OCI-LY3 (cell line): ENCODE measurements around the gene ELOB.

ENCODE experiments used
- H2AFZ ChIP-seq: fragments of 200-600, 300-600 bp; shearing (Covaris generic); 2 replicates; pipeline ENCODE4 v1.6.0; 2014; ENCODE audit warnings: antibody characterized with exemption, low read depth, low read length
- H3K27ac ChIP-seq: fragments of 200-600, 300-600 bp; sonication (generic); 2 replicates; pipeline ENCODE4 v1.5.1; 2014; ENCODE audit warnings: mild to moderate bottlenecking, low read length, moderate library complexity, mixed read lengths
- H3K27me3 ChIP-seq: fragments of 200-600, 300-600 bp; sonication (generic); 2 replicates; pipeline ENCODE4 v1.6.1; 2014; ENCODE audit warnings: low read depth, low read length, mixed read lengths
- H3K36me3 ChIP-seq: fragments of 200-600, 300-600 bp; sonication (generic); replicated peaks from 2 replicates; pipeline ENCODE3; 2014; ENCODE audit warnings: low read depth, low read length, mixed read lengths
- H3K4me1 ChIP-seq: fragments of 300-600, 200-600 bp; sonication (generic); 2 replicates; pipeline ENCODE4 v1.6.1; 2014; ENCODE audit warnings: low read length, mixed read lengths
- H3K4me2 ChIP-seq: fragments of 200-600, 300-600 bp; sonication (generic); 2 replicates; pipeline ENCODE4 v1.6.1; 2014; ENCODE audit warnings: low read length, mixed read lengths
- H3K4me3 ChIP-seq: fragments of 300-600, 200-600 bp; sonication (generic); 2 replicates; pipeline ENCODE4 v1.5.1; 2014; ENCODE audit warnings: antibody characterized with exemption, mild to moderate bottlenecking, low read length, moderate library complexity
- H3K79me2 ChIP-seq: fragments of 300-600, 200-600 bp; shearing (Covaris generic); 2 replicates; pipeline ENCODE4 v1.6.1; 2014; ENCODE audit warnings: mild to moderate bottlenecking, low read length, mixed read lengths
- H3K9ac ChIP-seq: fragments of 300-600, 200-600 bp; shearing (Covaris generic); 2 replicates; pipeline ENCODE4 v1.6.0; 2014; ENCODE audit warnings: mild to moderate bottlenecking, low read length, moderate library complexity
- H3K9me3 ChIP-seq: fragments of 200-600, 300-600 bp; shearing (Covaris generic); 2 replicates; pipeline ENCODE4 v1.6.1; 2014; ENCODE audit warnings: low read length, mixed read lengths; ENCODE audit not compliant: insufficient read depth
- H4K20me1 ChIP-seq: fragments of 200-600, 300-600 bp; sonication (generic); 2 replicates; pipeline ENCODE4 v1.6.1; 2016; ENCODE audit warnings: low read length, mixed read lengths; ENCODE audit not compliant: insufficient read depth
- EZH2phosphoT487 ChIP-seq: fragments of 200-600 bp; shearing (Covaris generic); IDR thresholded peaks from 2 replicates; pipeline ENCODE4 v1.6.1; 2018; ENCODE audit warnings: antibody characterized with exemption, mixed run types, low read depth
- TF ChIP-seq, protein P1 (sequence below): fragments of 200-600, 300-600 bp; sonication (generic); IDR thresholded peaks from 2 replicates; pipeline ENCODE4 v1.5.1; 2014; ENCODE audit warnings: antibody characterized with exemption, low read length, low read depth

The ELOB gene

DNA sequence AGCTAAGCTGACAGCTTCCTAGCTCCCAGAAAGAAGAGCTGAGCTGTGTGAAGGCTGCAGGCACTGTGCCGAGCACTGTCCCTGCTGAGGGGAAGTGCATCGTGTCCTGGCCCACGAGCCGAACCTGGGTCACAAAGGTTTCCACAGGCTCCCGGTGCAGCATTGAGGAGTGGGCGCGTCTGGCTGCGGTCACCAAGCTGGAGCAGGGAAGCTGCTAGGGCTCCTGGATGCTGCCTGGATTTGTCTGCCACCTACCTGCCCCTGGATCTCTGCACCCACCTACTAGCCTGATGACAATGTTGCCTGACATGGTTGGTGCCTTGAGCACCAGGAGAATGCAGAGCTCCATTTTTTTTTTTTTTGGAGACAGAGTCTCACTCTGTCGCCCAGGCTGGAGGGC is 31.1 kb downstream of the ELOB start:
- Histone ChIP-seq H3K79me2 (peaks cover 12% of the 10 kb centered on the region), H3K4me1 (peaks cover 5% of the 10 kb centered on the region), H4K20me1 (no peaks in the 10 kb centered on the region), H3K27me3 (no peaks in the 10 kb centered on the region), H3K9me3 (no peaks in the 10 kb centered on the region), H3K4me3 (no peak overlapping the region), H3K27ac (no peak overlapping the region), H3K9ac (no peak overlapping the region), H3K36me3 (peaks cover 10% of the 10 kb centered on the region), H3K4me2 (no peak overlapping the region), H2AFZ (no peak overlapping the region)
- no peak for TF ChIP-seq EZH2phosphoT487
- TF ChIP-seq, protein P1, sequence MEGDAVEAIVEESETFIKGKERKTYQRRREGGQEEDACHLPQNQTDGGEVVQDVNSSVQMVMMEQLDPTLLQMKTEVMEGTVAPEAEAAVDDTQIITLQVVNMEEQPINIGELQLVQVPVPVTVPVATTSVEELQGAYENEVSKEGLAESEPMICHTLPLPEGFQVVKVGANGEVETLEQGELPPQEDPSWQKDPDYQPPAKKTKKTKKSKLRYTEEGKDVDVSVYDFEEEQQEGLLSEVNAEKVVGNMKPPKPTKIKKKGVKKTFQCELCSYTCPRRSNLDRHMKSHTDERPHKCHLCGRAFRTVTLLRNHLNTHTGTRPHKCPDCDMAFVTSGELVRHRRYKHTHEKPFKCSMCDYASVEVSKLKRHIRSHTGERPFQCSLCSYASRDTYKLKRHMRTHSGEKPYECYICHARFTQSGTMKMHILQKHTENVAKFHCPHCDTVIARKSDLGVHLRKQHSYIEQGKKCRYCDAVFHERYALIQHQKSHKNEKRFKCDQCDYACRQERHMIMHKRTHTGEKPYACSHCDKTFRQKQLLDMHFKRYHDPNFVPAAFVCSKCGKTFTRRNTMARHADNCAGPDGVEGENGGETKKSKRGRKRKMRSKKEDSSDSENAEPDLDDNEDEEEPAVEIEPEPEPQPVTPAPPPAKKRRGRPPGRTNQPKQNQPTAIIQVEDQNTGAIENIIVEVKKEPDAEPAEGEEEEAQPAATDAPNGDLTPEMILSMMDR, result no peak

DNA sequence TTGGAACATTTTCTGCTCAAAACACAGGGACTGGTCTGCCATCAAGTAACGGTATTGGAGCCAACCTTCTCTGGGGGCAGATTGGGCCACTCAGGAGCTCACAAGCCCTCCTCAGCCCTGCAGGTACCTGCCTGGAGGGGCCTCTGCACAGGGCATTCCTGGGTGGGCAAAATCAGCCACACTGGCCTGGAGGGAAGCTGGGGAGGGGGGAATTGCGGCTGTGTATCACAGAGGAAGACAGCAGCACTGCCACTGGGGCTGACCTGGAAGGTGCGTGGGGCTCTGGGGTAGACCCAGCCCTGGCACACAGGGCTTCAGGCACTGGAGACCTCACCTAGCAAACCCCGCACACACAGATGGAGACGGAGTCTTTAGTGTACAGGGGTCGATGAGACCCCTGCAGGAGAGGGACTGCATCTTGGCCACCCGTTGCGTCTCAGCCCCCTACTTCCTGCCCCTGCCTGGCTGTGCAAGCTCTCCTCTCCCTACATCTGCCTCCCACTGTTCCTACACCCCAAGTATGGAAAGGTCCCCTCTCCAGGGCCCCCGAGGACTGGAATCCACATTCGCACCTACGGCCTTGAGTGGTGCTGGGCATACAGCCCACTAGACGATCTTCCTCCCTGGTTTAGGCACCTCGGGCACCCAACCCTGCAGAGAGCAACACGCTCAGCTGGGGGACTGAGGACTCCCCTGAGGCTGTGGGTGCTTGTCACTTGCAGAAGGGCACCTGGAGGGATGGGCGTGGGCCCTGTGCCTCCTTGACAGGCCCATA is 31.8 kb downstream of the ELOB start:
- TF ChIP-seq, protein P1, result no peak
- no peak for TF ChIP-seq EZH2phosphoT487

DNA sequence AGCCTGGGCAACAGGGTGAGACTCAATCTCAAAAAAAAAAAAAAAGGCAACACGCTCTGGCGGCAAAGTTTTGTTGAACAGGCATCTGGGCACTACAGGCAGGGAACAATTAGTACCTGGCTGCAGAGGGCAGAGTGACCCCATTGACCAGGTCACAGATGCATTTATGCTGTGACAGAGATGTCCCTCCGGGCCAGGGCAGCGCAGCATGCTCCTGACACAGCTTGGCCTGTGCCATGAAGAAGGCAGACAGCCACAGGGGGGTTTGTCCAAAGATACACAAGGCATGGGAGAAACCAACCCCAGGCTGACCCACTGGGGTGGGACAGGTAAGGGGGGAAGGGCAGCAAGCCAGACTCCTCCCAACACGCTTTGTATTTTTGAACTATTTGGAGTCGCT is 32.4 kb downstream of the ELOB start:
- no peak overlapping the region for H3K4me3 ChIP-seq
- no peaks in the 10 kb centered on the region for H3K9me3 ChIP-seq
- no peaks in the 10 kb centered on the region for H3K4me1 ChIP-seq
- no peak overlapping the region for H2AFZ ChIP-seq
- no peaks in the 10 kb centered on the region for H4K20me1 ChIP-seq
- no peaks in the 10 kb centered on the region for H3K27me3 ChIP-seq
- no peak overlapping the region for H3K4me2 ChIP-seq
- no peak overlapping the region for H3K27ac ChIP-seq
- TF ChIP-seq, protein P1, result no peak
- TF ChIP-seq EZH2phosphoT487, result no peak
- no peaks in the 10 kb centered on the region; the same call in 1 of the 2 replicates for H3K79me2 ChIP-seq
- H3K9ac ChIP-seq, result no peak overlapping the region
- H3K36me3 ChIP-seq, result peaks cover 4% of the 10 kb centered on the region

More for the DNA sequence above, 31.8 kb downstream of the ELOB start:
- H3K36me3 ChIP-seq, result peaks cover 8% of the 10 kb centered on the region
- no peak overlapping the region for H3K9ac ChIP-seq
- H3K79me2 ChIP-seq, result peaks cover 6% of the 10 kb centered on the region
- no peaks in the 10 kb centered on the region for H3K27me3 ChIP-seq
- H2AFZ ChIP-seq, result no peak overlapping the region
- H3K9me3 ChIP-seq, result no peaks in the 10 kb centered on the region
- H3K4me3 ChIP-seq, result no peak overlapping the region
- no peaks in the 10 kb centered on the region for H3K4me1 ChIP-seq
- H3K4me2 ChIP-seq, result no peak overlapping the region
- H4K20me1 ChIP-seq, result no peaks in the 10 kb centered on the region
- no peak overlapping the region for H3K27ac ChIP-seq

DNA sequence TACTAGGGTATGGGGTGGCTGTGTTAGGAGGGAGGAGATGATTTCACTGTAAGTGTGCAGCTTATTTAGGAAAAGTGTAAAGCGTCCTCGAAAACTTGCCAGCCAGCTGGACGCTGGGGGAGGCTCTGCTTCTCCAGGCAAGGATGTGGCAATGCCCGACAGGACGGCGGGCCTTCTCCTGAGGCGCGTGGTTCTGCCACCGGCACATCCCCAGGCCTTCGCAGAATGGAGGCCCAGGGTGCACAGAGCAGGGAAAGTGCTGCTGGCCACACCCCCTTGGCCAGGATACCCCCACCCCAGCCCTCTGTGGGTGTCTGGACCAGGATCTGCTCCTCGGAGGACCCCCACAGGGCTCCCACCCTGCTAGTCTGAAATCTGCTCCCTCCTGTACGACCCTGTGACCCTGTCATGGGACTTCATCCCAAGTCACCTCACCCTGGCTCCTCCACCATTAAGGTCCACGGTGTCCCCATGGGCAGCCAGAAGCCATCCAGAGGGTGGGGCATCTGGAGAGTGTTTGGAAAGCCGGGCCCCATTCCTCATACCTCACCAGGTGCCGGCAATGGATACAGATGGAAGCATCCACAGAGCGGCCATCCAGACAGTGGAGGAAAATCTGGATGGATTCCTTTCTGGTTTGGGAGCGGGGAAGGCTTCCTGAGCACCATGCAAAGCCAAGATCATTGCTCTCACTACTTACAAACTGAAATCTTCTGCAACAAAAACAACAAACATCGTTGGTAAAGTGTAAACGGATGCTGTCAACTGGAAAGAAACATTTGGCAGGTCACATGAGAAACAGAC is 33.9 kb downstream of the ELOB start:
- Histone ChIP-seq H3K36me3 (no peaks in the 10 kb centered on the region), H2AFZ (no peak overlapping the region), H3K79me2 (no peaks in the 10 kb centered on the region), H3K9me3 (no peaks in the 10 kb centered on the region), H3K4me2 (no peak overlapping the region), H3K4me3 (no peak overlapping the region), H3K27me3 (no peaks in the 10 kb centered on the region), H3K9ac (no peak overlapping the region), H3K4me1 (no peaks in the 10 kb centered on the region), H4K20me1 (no peaks in the 10 kb centered on the region), H3K27ac (no peak overlapping the region)
- TF ChIP-seq, protein P1, result no peak
- no peak for TF ChIP-seq EZH2phosphoT487
